GM19324 (cell line): ENCODE measurements around the gene ROBO3.

ENCODE experiments used
- ATAC-seq: cut with Tn5 transposase; IDR thresholded peaks from one replicate; pipeline ENCODE4 v1.9.1; 2021; ENCODE audit warnings: mild to moderate bottlenecking, moderate library complexity; ENCODE audit not compliant: unreplicated experiment, low FRiP score

The ROBO3 gene

DNA sequence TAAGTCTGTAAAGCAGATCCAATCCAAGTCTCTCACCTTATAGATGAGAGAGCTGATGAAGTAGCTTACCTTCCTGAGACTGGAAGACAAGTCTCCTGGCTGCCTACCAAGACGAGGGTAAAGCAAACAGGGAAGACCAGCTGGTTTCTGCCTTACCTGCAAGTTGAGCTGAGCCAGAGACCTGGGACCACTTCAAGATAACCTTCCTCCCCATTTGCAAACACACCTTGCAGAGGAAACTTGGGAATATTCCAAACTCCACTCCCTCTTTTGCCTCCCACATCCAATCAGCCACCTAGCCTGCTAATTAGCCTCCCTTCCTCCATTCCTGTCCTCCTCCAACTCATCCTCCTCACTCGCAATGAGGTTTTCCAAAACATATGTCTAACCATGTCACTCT, 23.4 kb upstream of the ROBO3 start:
- ATAC-seq: no peak

DNA sequence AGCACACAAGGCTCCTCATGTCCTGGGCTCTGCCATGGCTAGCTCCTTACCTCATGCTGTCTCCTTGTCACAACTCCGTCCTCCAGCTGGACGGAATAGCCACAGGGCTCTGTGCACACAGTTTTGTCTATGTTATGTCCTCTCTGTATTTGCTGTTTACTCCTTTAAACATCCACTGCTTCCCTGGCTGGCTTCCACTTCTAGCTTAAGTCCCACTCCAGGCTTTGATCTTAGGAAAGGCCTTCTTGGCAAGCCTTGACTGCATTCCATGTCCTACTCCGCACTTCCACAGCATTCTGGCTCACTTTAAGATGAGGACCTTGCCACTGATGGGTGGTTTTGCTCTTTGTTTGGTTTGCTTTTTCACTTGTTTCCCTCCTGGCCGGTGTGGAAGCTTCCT, 22.9 kb upstream of the ROBO3 start:
- no peak for ATAC-seq

GRCh38 chr11:124843616-124843910, 21.7 kb upstream of the ROBO3 start:
- no peak for ATAC-seq

- ATAC-seq: no peak
These were observed 20.6 kb upstream of the ROBO3 start for GRCh38 chr11:124844664-124845079.

DNA sequence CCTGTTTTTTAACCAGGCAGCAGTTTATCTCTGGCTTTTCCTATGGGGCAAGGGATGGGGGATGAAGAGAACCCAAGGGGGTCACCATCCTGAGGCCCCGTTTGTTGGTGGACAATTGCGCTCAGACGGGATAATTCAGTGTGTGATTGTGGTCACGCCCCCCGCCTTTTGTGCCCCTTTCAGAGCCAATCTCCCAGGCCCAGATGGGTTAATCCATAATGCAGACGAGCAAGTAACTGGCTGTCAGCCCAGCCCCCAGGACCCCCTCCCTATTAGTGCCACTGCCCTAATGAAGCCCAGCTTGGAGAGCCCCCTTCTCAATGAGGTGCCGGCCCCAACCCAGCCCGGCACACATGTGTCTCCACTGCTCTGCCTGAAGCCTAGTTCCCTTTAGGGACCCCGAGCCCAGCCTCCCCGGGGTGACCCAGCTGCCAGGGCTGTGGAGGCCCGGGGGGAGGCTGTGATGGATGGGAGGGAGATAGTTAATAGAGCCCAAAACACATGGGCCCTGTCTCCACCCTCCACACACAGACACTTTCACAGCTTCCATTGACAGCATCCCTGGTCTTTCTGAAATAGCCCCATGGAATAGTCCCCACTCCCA, 19.1 kb upstream of the ROBO3 start:
- ATAC-seq: no peak

DNA sequence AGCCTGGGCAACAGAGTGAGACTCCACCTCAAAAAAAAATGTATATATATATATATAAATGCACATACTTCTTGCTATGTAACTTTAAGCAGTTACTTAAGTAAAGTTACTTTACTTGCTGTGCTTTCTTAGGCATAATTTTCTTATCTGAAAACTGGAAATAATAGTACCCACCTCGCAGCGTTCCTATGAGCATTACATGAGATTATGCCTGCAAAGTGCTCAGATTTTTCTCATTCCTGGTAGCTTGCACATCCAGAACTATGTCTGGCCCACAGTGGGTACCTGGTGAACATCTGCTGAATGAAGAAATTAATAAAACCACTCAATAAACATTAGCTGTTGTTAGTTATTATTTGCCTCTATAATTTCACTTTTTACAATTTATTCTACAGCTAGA, 6.1 kb upstream of the ROBO3 start:
- ATAC-seq: no peak

DNA sequence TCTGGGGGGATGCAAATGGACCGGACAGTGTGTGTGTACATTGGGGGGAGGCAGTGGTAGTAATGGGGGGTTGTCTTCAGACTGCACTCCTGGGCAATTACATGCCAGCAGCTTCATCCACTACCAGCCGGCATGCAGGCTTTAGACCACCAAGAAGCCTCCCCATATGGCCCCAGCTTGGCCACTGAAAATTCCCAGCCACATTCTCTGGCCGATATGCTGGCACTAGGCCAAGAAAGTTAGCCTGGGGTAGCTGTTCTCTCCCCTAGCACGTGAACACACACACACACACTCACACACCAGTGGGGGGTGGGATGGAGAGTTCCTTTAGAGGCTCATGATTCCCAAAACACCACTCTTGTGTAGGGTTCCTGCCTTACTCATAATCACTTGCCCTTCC, 3.6 kb upstream of the ROBO3 start:
- ATAC-seq: no peak

GRCh38 chr11:124863137-124863825, 2.0 kb upstream of the ROBO3 start:
- ATAC-seq: no peak

DNA sequence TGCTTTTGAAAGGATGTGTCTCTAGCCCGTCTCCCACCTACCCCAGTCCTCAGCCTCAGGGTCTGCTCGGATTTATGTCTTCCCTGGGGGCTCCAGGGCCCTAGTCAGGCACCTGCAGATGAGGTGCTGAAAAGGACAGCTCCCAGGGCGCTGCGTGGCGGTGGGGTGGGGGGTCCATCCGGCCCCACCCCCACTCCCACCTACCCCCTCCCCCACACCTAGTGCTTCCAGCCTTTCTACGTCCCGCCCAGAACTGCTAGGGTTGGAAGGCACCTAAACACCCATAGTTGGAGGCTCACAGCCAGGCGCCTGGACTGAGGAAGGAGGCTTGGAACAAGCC, 1.4 kb upstream of the ROBO3 start:
- ATAC-seq: no peak

DNA sequence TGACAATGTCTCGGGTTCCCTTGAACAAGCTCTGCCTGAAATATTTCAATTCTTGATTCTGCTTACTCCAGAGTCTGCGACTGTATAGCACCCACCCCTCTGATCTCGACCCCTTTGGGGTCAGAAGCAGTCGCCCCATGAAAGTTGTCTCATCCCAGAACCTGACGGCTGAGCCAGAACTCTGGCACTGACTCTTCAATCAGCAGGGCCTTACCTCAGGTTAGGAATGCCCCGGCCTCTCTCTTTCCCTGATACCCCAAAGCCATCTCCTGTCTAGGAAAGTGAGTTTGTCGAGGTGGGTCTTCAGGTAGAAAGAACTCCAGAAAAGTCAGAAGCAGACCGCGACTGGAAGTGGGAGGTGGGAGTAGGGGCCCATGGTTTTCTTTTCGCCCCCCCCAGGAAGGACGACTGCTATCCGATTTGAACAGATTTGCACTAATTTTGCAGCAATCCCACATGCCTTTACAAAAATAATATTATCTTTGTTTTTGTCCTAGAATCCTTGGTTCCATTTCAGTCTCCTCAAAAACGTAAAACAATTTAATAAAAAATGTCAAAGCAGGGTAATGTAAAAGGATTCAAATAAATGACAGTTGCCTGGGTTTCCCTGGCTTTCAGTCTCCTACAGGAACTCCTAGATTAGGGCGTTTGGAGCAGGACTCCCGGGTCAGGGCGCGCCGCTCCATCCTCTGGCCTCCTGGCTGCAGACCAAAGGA, 898 bp upstream of the ROBO3 start:
- no peak for ATAC-seq

GRCh38 chr11:124864892-124865180, 396 bp upstream of the ROBO3 start:
- ATAC-seq: no peak

DNA sequence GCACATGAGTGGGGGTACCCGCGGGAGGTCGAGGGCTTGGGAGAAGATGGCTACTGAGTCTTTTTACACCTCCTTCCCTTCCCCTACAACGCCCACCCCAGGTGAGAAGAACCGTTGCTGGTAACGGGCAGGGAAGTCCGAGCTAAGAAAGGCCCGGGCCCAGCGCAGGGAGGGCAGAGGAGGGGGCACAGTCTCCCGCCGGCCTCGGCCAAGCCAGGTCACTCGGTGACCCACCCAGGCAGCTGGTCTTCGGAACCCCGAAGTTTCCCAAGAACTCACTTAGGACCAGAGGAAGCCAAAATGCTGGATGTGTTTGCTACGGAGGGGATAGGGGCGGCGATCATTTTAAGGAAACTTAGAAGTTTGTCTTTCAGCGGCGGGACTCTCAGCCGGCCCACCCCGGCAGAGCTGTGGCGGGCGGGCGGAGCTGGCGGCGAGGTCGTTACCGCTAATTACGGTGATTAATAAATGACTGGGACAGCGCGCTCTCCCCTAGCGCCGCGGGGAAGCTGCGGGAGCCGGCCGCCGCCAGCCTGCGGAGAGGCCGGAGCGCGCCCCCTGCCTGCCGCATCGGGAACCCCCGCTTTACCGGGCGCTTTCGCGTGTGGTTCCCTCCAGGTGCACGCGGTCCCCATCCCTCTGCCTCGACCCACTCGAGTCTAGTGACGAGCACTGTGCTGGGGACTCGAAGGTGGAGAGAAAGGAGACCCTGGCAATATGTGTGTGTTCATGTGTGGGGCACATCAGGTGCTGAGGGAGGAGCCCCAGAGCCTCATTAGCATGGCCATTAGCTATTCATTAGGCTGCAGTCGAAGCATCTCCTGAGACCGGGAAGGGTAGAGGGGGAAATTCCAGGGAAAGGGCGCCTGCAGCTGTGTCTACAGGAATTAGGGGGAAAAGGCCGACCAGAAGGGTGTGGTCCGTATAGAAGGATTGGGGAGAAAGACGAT, 945 bp downstream of the ROBO3 start:
- ATAC-seq: no peak

DNA sequence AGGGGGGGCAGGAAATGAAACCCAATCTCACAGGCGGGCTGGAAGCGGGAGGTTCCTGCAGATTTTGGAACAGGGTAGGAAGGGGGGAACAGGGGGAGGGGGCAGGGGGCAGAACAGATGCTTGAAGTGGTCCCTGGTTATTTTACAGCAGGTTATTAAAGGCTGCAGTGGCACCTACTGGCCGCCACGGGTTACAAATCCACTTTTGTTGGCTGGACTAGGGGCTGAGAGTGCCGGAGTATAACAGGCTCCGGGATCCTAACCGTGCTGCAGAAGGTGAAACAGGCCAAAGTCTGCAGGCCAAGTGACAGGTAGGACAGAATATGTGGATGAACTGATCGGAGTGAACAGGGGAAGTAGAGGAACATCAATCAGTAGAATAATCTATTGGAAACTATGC, 2.5 kb downstream of the ROBO3 start:
- no peak for ATAC-seq

GRCh38 chr11:124868331-124869274, 3.4 kb downstream of the ROBO3 start:
- no peak for ATAC-seq

GRCh38 chr11:124869331-124869730, 4.1 kb downstream of the ROBO3 start:
- no peak for ATAC-seq

- no peak for ATAC-seq
These were observed 4.7 kb downstream of the ROBO3 start for GRCh38 chr11:124869856-124870387.

DNA sequence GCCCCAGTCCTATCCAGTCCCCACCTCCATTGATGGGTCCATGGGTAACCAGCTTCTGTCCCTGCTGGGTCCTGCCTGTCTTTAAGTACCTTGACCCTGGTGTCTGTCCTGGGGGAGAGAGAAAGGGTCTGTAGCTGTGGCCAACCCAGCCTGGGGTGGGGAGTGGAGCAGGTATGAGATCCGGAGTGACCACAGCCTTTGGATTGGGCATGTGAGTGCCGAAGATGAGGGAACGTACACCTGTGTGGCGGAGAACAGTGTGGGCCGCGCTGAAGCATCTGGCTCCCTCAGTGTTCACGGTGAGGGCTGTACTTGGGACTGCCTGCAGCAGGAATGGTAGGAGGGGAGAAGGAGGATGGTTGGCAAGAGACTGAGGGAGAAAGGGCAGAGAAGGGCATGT, 5.2 kb downstream of the ROBO3 start:
- no peak for ATAC-seq

DNA sequence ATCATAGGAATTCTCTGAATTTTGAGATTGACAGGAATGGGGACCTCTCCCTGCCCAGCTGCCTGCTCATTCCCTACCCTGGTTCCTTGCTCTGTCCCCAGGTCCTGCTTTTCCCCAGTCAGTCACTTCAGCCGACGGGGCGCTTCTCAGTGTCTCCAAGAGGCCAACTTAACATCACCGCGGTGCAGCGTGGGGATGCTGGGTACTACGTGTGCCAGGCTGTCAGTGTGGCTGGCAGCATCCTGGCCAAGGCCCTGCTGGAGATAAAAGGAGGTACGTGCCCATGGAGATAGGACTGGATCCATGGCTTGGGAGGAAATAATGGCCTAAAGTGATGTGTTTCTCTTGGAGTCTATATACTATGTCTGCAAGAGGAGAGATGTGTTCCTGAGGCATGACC, 7.0 kb downstream of the ROBO3 start:
- no peak for ATAC-seq

- ATAC-seq: no peak
These were observed 7.5 kb downstream of the ROBO3 start for GRCh38 chr11:124872741-124873140.

DNA sequence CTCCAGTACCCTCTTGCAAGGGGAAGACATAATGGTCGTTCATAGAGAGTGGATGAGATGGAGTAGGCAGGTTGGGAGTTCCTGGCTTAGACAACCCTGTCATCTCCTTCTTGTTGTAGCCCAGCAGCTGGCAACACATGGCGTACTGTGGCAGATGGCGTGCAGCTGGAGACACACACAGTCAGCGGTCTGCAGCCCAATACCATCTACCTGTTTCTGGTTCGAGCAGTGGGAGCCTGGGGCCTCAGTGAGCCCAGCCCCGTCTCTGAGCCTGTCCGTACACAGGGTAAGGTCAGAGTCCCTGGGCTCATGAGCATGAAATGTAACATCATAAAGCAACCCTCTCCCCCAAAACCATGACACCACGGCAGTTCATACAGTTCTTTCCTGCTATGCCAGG, 8.7 kb downstream of the ROBO3 start:
- ATAC-seq: no peak
